GM21576 (cell line): ENCODE results near the gene TXNDC8.
A peak's percentile ranks its signal among the peaks of the same experiment; 100 is the strongest.
"Not testable (repeated sequence)": the region's sequence is repeated elsewhere in the genome, so short reads cannot be mapped to it uniquely, and the experiment has no call there.

ENCODE experiments used
- ATAC-seq: cut with Tn5 transposase; IDR thresholded peaks from one replicate; pipeline ENCODE4 v1.9.1; 2021; ENCODE audit warnings: mild to moderate bottlenecking, moderate library complexity; ENCODE audit not compliant: unreplicated experiment

Gene TXNDC8

DNA sequence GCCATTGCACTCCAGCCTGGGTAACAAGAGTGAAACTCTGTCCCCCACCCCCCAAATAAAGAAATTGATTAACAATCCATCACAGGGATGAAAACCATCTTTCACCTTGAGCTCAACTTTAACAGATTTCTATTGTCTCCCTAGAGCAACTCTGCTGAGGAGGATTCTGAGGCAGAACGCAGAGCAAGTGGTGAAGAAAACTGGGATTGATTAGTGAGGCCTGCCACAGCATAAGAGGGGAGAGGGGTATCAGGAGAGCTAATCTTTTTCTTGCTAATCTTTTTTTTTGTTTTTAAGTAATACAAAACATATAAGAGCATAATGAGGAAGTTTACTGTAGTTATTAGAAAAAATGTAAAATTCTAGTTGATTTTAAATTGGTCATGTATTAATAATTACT is 8.9 kb downstream of the TXNDC8 start:
- no peak for ATAC-seq

DNA sequence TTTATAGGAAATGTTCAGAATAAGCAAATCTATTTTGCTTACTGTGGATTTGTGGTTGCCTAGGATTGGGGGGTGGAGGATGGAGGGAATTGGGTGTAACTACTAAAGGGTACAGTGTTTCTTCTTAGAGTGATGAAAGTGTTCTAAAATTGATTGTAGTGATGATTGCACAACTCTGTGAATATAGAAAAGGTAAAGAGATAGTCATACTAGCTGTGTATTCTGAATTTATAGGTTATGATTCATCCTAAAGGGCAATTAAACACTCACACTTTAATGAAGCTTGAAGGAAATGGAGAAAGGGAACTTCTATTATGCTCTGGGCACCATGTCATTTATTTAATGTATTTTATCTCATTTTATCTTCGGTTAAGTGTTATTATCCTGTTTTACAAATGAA is 9.9 kb downstream of the TXNDC8 start:
- no peak for ATAC-seq

DNA sequence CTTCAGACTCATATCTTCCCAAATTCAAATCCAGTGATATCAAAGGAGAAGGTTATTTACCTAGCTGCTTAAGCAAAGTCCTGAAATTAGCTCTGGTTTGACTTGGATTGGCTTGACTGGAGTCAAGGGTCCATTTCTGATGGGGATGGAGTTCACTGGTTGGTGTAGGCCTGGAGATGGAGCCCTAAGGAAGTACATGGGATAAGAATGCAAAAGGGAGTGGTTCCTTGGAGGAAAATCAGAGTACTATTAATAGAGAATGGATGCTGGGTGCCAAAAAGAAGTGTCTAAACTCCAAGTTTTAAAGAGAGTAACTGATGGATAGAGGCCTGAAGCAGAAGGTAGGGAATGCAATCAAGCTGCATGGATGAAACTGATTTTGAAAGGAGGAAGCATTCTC is 13.8 kb downstream of the TXNDC8 start:
- no peak for ATAC-seq

DNA sequence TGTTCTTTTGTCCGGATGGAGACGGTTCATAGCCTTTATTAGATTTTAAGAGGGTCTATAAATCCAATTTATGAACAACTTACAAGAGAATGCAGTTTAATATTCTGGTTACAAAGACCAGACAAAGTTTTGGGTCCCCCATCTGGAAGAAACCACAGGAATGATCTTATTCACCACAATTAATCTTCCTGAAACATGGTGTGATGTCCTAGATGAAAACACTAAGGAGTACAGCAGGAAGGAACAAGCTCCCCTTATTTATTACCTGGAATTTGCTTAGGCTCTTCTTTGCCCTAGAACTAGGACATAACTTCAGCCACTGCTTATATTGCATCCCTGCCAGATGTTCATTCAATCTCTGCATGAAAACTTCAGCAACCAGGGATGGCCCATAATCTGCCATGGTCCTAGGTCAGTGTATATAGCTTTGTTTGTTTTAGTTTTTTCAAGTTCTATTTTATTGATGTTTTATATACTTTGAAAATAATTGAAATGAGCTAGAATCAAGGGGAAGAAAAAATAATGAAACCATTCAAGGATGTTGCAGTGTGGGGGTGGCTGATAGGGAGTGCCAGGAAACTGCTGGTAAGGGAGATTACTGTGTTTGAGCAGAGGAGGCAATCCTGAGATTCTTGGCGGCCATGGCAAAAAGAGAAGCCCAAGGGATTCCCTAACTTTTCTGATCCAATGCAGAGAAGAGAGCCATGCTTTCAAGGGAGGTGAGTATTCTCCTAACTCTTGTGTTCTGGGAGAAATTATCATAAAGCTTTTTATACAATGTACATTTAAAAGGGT is 16.8 kb downstream of the TXNDC8 start:
- ATAC-seq: no peak

DNA sequence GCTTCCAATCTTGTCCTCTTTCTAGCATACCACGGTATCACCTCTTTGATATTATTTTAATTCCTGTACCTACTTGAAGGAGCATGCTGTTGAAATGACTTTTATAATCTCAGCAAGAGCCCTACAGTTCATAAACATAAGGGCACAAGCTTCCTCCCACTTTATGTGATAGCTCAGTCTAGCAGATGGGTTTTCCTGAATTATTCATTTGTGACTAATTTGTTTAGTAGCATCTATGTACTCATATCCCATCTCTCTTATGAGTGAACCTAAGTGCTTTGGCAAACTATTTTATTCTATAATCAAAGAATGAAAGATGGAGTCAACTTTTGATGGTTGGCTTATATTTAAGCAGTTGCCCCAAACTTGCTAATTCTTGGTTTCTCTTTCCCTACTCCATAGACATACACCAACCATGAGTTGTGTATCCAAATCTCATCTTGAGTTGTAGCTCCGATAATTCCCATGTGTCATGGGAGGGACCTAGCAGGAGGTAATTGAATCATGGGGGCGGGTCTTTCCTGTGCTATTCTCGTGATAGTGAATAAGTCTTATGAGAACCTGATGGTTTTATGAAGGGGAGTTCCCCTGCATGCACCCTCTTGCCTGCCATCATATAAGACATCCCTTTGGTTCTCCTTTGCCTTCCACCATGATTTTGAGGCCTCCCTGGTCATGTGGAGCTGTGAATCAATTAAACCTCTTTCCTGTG is 17.7 kb downstream of the TXNDC8 start:
- ATAC-seq: no peak

DNA sequence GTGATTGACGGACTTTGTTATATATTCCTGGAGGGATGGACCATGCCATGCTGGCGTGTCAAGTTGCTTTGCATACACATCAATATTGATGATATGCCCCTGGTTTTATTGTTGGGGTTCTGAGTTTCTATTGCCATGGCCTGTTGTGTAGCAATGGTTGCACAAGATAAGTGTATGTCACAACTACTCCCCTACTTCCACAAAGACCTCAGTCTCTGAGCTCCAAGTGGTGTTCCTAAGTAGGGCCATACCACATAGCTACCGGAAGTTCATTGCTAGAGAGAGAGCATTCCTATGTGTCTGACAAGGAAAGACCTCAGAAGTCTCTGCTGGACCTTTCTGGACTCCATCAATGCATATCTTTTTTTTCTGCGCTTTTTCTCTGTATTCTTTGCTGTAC is 19.8 kb downstream of the TXNDC8 start:
- no peak for ATAC-seq

DNA sequence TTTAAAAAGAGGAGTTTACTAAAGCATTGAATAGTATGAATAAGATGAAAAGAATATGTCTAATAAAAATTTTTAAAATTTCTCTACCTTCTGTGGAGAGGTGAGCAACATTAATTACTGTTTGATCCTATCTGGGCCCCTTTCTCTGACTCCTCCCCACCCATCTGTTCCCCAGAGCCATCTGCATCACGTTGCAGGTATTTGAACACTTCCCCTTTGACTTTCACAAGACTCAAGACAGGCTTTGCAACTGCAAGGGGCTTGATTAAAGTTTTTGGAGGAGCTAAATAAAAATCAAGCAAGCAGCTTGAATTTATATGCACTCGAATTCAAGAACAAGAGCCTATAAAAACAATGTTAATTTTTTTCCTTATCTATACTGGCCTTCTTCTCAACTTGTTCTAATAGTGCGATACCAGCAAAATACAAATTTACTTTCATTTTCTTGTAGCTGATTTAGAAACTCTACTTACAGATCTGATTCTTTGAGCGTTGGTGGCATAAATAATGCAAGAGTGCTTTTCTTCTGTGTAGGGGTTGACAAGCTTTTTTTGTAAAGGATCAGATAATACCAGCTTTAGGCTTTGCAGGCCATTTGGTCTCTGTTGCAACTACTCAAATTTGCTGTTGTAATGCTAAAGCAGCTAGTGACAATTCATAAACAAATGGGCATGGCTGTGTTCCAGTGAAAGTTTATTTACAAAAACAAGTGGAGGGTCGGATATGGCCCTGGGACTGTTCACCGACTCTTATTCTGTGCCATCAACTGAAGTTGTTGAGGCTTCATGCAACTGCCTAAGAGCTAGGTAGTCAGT is 21.2 kb downstream of the TXNDC8 start:
- peak; percentile 100 for ATAC-seq

DNA sequence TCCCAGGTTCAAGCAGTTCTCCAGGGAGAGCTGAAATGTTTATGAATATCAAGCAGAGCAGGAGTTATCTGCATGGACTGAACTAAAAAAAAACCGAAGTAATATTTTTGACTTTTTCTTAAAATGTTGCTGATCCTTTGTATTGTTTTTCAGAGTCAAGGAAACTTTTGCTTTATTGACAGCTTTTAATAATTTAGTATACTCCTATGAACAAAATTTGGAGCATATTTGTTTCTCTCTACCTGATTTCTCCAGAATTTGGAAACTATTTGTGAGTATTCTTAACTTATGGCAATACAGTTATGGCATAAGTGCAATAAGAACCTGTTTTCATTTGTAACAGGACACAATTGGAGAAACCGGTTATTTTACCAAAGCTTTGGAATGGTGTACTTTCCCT is 25.7 kb downstream of the TXNDC8 start:
- ATAC-seq: not testable (repeated sequence)

DNA sequence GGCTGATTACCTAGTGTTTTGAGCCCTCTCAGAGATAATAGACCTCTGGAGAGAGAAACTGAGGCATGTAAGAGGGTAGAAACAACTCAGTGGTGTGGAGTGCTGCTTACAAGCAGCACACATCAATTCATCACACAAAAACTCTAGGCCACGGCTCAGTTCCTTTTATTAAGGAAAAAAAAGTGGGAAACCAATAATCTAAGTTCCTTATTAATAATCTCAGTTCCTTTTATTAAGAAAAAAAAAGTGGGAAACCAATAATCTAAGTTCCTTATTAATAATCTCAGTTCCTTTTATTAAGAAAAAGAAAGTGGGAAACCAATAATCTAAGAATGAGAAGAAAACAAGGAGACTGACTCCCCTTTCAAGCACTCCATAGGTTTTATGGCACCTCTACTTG is 28.0 kb downstream of the TXNDC8 start:
- no peak for ATAC-seq

DNA sequence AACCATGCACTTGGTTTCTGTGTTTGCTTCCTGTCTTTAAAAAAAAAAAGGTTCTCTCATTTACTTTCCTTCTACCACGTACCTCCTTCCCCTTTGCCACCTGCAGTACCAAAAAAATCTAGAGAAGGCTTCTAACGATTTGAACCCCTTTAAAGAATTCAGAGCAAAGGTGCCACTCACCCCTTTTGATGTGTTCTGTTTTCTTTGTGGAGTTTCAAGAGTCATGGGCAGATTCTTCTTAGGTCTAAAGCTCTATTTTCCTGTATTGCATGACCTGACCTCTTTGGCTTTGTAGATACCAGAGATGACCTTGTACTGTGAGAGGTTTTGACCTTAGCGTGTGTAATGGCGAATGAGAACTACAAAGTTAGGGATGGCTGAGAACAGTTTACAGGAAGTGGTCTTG is 29.0 kb downstream of the TXNDC8 start:
- ATAC-seq: peak; percentile 63

DNA sequence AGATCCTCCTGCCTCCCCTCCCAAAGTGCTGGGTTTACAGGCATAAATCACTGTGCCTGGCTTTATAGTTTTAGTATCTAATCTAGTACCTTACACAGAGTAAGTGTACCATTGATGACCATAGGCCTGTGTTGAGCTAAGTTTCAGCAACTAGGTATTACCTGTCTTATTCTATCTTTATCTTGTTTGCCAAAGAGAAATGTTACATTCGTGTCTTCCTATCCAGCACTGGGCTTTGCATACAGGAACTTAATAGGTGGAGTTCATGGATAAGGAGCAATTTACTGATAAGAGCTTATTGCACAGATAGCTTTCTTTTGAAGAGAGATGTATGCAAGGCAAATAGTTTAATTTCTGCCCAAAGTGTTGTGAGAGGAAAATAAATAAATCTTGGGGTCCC is 30.5 kb downstream of the TXNDC8 start:
- no peak for ATAC-seq

DNA sequence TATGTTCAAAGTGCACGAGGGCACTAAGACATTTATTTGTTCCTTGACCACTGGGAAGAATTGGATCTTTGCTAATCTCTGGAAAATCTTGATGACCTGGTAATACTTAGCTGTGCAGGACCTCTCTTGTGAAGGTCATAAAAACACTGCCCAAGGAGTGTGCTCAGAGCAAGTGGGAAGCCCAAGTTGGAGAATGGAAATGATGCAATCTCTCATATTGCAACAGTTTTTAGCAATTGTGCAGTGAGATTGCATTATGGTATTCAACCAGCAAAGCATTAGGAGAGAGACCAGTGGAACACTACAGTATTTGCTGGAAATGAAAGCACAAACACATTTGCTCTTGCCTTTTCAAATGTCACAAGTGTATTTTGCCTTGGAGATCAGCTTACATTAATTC is 34.5 kb downstream of the TXNDC8 start:
- ATAC-seq: no peak

DNA sequence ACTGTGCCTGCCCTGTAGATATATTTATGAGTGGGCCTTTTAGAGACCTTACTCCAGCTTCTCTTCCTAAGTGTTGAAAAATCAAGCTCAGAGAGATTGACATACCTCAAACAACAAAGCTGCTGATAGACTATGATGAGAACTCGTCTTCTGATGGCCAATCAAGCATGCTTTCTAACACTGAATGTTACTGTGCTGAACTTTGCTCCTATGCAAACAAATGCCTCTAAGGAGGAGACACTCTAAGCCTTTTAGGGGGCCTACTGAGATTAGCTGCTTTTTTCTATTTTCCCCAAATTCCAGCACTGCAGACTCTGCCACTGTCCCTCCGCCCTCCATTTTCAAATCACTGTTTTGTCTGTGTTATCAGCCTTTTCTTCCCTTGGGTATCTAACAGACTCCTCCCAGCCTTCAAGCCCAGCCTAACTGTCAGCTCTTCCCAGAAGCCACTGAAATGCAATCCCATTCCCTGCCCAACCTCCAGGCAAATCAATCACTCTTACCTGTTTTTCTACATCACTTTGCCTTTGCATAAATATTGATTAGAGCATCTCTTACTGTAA is 39.5 kb downstream of the TXNDC8 start:
- no peak for ATAC-seq

DNA sequence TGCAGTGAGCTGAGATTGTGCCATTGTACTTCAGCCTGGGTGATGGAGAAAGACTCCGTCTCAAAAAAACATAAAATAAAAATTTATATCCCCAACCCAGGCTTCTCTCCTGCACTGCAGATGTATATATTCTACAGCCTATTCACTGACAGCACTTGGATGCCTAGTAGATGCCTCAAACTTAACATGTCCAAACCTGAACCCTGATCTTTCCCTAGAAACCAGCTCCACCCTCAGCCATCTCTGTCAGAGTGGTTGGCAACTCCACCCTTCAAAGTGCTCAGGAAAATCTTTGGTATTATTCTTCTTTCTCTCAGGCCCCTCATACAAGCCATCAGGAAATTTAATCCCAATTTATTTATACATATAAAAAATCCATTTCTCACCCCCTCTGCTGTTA is 44.4 kb downstream of the TXNDC8 start:
- no peak for ATAC-seq

DNA sequence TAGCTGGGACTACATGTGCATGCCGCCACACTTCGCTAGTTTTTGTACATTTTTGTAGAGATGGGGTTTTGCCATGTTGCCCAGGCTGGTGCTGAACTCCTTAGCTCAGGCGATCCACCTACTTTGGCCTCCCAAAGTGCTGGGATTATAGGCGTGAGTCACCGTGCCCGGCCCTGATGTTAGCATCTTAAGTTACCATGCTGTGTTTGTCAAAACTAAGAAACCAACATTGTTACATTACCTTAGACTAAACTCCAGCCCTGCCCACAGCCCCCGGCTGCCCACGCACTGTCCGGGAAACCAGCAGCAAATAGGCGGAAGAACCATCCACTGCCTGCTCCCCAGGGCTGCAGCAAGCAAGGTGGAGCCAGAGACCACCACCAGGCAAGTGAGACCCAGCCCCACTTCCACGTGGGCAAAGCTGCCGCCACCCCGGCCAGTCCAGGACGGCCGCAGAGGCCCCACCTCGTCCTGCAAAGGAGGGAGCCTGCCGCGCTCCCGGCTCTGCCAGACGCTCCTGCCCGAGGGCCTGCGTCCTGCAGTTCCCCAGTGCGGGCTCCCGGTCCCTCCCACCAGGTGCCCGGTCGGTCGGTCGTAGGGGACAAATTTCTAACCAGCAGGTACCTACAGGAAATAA is 45.6 kb downstream of the TXNDC8 start:
- no peak for ATAC-seq

DNA sequence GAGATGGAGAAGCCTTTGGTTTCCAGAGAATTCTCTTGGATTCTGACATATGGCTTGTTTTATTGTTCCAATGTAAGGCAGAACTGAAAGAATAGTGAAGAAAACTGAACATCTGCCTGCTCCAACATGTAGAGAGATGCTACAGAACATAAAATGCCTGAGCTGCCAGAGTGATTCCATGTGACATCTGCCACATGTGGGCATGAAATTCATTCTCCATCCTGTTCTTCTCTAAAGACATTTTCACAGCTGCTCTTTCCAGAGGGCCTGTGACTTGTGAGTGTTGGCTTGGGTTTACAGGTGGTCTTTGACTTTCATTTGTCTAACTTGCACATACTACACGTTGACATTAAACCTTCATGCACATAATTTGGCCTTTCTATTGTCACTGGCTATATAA is 47.7 kb downstream of the TXNDC8 start:
- ATAC-seq: no peak

DNA sequence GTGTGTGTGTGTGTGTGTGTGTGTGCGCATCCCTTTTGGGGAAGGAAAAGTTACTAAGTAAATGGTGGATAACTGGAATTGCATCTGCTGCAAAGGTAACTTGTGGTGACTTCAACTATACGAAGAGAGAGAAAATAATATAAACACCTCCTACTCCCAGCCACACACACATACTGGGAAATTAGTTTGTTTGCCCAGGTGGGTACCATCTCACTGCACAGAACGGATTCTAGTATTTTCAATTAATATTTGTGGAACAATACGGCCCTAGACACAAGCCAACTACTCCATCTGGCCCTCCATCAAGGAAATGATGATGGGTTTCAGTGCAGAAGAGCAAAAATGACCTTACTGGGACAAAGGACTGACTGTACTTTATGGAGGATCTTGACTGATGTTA is 49.2 kb downstream of the TXNDC8 start:
- ATAC-seq: no peak

DNA sequence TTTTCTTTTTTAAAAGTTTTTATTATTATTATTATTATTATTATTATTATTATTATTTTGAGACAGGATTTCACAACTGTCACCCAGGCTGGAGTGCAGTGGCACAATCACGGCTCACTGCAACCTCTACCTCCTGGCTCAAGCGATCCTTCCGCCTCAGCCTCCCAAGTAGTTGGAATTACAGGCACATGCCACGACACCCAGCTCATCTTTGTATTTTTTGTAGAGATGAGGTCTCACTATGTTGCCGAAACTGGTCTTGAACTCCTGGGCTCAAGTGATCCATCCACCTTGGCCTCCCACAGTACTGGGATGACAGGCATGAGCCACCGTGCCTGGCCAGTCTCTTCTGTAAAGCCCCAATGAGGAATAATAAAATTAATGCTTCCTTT is 50.4 kb downstream of the TXNDC8 start:
- ATAC-seq: no peak

DNA sequence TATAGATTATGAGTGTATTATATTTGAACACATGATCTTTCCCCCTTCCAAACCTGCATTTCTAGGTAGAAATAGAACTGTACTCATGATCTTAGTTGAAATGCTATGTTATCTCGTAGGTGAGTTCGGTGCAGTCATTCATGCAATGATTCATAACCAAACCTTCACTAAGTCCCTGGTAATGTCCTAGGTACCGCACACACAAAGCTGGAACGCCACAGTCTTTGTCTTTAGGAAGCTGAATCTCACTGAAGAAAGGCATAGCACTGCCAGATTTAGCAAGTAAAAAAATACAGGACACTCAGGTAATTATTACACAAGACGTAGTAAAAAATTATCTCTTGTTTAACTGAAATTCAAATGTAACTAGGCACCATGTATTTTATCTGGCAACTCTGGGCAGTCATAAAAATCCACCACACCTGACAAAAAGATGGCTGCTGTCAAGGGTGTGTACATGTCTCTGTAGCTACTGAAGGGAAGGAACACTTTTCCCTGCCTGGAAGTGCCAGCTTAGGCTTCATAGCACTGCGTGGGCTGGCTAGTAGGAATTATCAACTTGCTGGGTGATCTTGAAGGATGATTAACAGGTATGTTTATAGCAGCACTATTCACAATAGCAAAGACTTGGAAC is 53.3 kb downstream of the TXNDC8 start:
- no peak for ATAC-seq

DNA sequence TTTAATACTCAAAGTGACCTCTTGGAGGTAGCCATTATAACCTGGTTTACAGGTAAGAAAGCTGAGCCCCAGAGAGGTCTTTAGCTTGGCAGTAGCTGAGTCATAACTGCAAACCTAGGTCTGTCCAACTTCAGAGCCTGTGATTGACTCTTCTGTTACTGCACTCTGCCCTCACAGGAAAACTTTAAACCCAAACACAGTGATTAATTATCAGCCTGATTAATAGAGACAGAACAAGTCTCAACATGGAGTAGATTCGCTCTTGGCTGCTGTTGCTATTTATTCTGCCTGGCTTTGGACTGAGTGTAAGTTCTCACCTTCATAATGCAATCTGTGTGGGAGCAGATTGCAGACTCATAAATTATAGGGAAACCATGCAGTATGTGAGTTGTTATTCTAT is 53.9 kb downstream of the TXNDC8 start:
- ATAC-seq: no peak

DNA sequence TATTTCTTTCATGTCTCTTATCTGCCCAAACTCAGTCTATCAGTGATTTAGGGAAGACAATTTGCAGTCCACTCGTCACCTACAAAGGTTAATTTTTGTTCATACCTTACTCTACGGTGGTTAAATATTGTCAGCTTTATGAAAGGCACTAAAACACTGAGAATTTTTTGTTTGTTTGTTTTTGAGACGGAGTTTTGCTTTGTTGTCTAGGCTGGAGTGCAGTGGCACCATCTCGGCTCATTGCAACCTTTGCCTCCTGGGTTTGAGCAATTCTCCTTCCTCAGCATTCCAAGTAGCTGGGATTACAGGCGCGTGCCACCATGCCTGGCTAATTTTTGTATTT is 55.0 kb downstream of the TXNDC8 start:
- no peak for ATAC-seq
